ENCODE measurements around the gene LRG1. TPM values are rescaled to one million over a fixed set of nuclear protein-coding genes. Genes with fewer than 3 reads are reported as not detected.

The LRG1 gene
- total and polyA plus RNA-seq, 3 experiments from 2014 or later = 0.06 TPM; not detected in 2

GRCh38 chr19:4508698-4509097 is 31.1 kb downstream of the LRG1 start:
- Mint-ChIP-seq H3K36me3 (peaks cover 3 to 20% (median 4%) of the 10 kb centered on the region in 3 donors), H3K27me3 (no peaks in the 10 kb centered on the region), H3K4me1 (no peaks in the 10 kb centered on the region), H3K9me3 (no peaks in the 10 kb centered on the region), H3K27ac (no peak overlapping the region), H3K4me3 (no peak overlapping the region)
- DNase-seq = no peak
- Histone ChIP-seq H3K27ac (ENCODE audit: low read depth, low read length) (no peak overlapping the region), H3K4me1 (ENCODE audit: insufficient read depth, low read length) (no peaks in the 10 kb centered on the region), H3K27me3 (ENCODE audit: insufficient read depth, low read length, poor library complexity, severe bottlenecking) (no peaks in the 10 kb centered on the region), H3K36me3 (ENCODE audit: insufficient read depth, low read length) (no peaks in the 10 kb centered on the region), H3K9me3 (ENCODE audit: low read length) (no peaks in the 10 kb centered on the region), H3K4me3 (ENCODE audit: low read length) (no peak overlapping the region)
- ChIA-PET POLR2A (no interaction called here), CTCF (no interaction called here)

GRCh38 chr19:4507804-4508203 is 32.0 kb downstream of the LRG1 start:
- Mint-ChIP-seq H3K4me1 (no peaks in the 10 kb centered on the region), H3K4me3 (no peak overlapping the region), H3K9me3 (no peaks in the 10 kb centered on the region), H3K27me3 (no peaks in the 10 kb centered on the region), H3K27ac (no peak overlapping the region), H3K36me3 (peaks cover 3 to 23% (median 4%) of the 10 kb centered on the region in 3 donors)
- no peak for DNase-seq
- ChIA-PET CTCF (no interaction called here), POLR2A (no interaction called here)
- H3K4me3 ChIP-seq (ENCODE audit: low read length) = no peak overlapping the region
- H3K27me3 ChIP-seq (ENCODE audit: insufficient read depth, low read length, poor library complexity, severe bottlenecking) = no peaks in the 10 kb centered on the region
- no peaks in the 10 kb centered on the region for H3K4me1 ChIP-seq (ENCODE audit: insufficient read depth, low read length)
- H3K36me3 ChIP-seq (ENCODE audit: insufficient read depth, low read length) = no peaks in the 10 kb centered on the region
- H3K27ac ChIP-seq (ENCODE audit: low read depth, low read length) = no peak overlapping the region
- no peaks in the 10 kb centered on the region for H3K9me3 ChIP-seq (ENCODE audit: low read length)

- ChIA-PET POLR2A (no interaction called here), CTCF (no interaction called here)
- Histone ChIP-seq H3K36me3 (ENCODE audit: insufficient read depth, low read length) (no peaks in the 10 kb centered on the region), H3K27ac (ENCODE audit: low read depth, low read length) (no peak overlapping the region), H3K4me1 (ENCODE audit: insufficient read depth, low read length) (no peaks in the 10 kb centered on the region), H3K9me3 (ENCODE audit: low read length) (no peaks in the 10 kb centered on the region), H3K4me3 (ENCODE audit: low read length) (no peak overlapping the region), H3K27me3 (ENCODE audit: insufficient read depth, low read length, poor library complexity, severe bottlenecking) (no peaks in the 10 kb centered on the region)
- no peaks in the 10 kb centered on the region for H3K4me1 Mint-ChIP-seq
- H3K36me3 Mint-ChIP-seq = peaks cover 3 to 30% (median 4%) of the 10 kb centered on the region in 3 donors
- no peak overlapping the region for H3K4me3 Mint-ChIP-seq
- no peaks in the 10 kb centered on the region for H3K9me3 Mint-ChIP-seq
- no peak for DNase-seq
- no peak overlapping the region for H3K27ac Mint-ChIP-seq
- no peaks in the 10 kb centered on the region for H3K27me3 Mint-ChIP-seq
Observed at GRCh38 chr19:4507150-4507452, 32.7 kb downstream of the LRG1 start.

- Histone ChIP-seq H3K4me1 (ENCODE audit: insufficient read depth, low read length) (no peaks in the 10 kb centered on the region), H3K36me3 (ENCODE audit: insufficient read depth, low read length) (no peaks in the 10 kb centered on the region), H3K27ac (ENCODE audit: low read depth, low read length) (no peak overlapping the region), H3K9me3 (ENCODE audit: low read length) (no peaks in the 10 kb centered on the region), H3K27me3 (ENCODE audit: insufficient read depth, low read length, poor library complexity, severe bottlenecking) (no peaks in the 10 kb centered on the region), H3K4me3 (ENCODE audit: low read length) (no peak overlapping the region)
- Mint-ChIP-seq H3K36me3 (peaks cover 3 to 32% (median 4%) of the 10 kb centered on the region in 3 donors), H3K9me3 (no peaks in the 10 kb centered on the region), H3K27me3 (no peaks in the 10 kb centered on the region), H3K4me1 (no peaks in the 10 kb centered on the region), H3K27ac (peak overlapping the region in 2 of 8 donors; percentile 59 to 89), H3K4me3 (peak overlapping the region in 1 of 7 donors; percentile 77)
- DNase-seq = no peak
- CTCF ChIA-PET = no interaction called here
- POLR2A ChIA-PET = no interaction called here
Observed at GRCh38 chr19:4506449-4507149, 33.2 kb downstream of the LRG1 start.

- Mint-ChIP-seq H3K36me3 (peaks cover 3 to 34% (median 4%) of the 10 kb centered on the region in 3 donors), H3K27me3 (no peaks in the 10 kb centered on the region), H3K27ac (peak overlapping the region in 1 of 8 donors; percentile 89), H3K9me3 (no peaks in the 10 kb centered on the region), H3K4me1 (no peaks in the 10 kb centered on the region), H3K4me3 (no peak overlapping the region)
- H3K9me3 ChIP-seq (ENCODE audit: low read length) = no peaks in the 10 kb centered on the region
- no peaks in the 10 kb centered on the region for H3K36me3 ChIP-seq (ENCODE audit: insufficient read depth, low read length)
- H3K4me3 ChIP-seq (ENCODE audit: low read length) = no peak overlapping the region
- DNase-seq = no peak
- no peak overlapping the region for H3K27ac ChIP-seq (ENCODE audit: low read depth, low read length)
- H3K27me3 ChIP-seq (ENCODE audit: insufficient read depth, low read length, poor library complexity, severe bottlenecking) = no peaks in the 10 kb centered on the region
- POLR2A ChIA-PET = no interaction called here
- CTCF ChIA-PET = no interaction called here
- H3K4me1 ChIP-seq (ENCODE audit: insufficient read depth, low read length) = no peaks in the 10 kb centered on the region
Observed at GRCh38 chr19:4505570-4506448, 34.0 kb downstream of the LRG1 start.

GRCh38 chr19:4504891-4505569 is 34.8 kb downstream of the LRG1 start:
- POLR2A ChIA-PET = no interaction called here

GRCh38 chr19:4504297-4504701 is 35.5 kb downstream of the LRG1 start:
- ChIA-PET POLR2A (interaction anchor here (0.6 kb wide), 1 partner anchor 1581 kb away, joined by 3 read pairs; no protein-coding TSS in a partner anchor), CTCF (no interaction called here)
- no peak overlapping the region for H3K27ac Mint-ChIP-seq
- no peaks in the 10 kb centered on the region for H3K9me3 Mint-ChIP-seq
- no peak overlapping the region for H3K4me3 Mint-ChIP-seq
- Histone ChIP-seq H3K27me3 (ENCODE audit: insufficient read depth, low read length, poor library complexity, severe bottlenecking) (no peaks in the 10 kb centered on the region), H3K27ac (ENCODE audit: low read depth, low read length) (no peak overlapping the region), H3K4me1 (ENCODE audit: insufficient read depth, low read length) (no peaks in the 10 kb centered on the region), H3K9me3 (ENCODE audit: low read length) (no peaks in the 10 kb centered on the region), H3K4me3 (ENCODE audit: low read length) (no peak overlapping the region), H3K36me3 (ENCODE audit: insufficient read depth, low read length) (no peaks in the 10 kb centered on the region)
- H3K4me1 Mint-ChIP-seq = no peaks in the 10 kb centered on the region
- H3K27me3 Mint-ChIP-seq = no peaks in the 10 kb centered on the region
- no peak for DNase-seq
- H3K36me3 Mint-ChIP-seq = peaks cover 3 to 45% (median 4%) of the 10 kb centered on the region in 3 donors

More at GRCh38 chr19:4504891-4505569, 34.8 kb downstream of the LRG1 start:
- H3K27ac Mint-ChIP-seq = no peak overlapping the region
- Histone ChIP-seq H3K36me3 (ENCODE audit: insufficient read depth, low read length) (no peaks in the 10 kb centered on the region), H3K27ac (ENCODE audit: low read depth, low read length) (no peak overlapping the region), H3K9me3 (ENCODE audit: low read length) (no peaks in the 10 kb centered on the region), H3K4me3 (ENCODE audit: low read length) (no peak overlapping the region), H3K27me3 (ENCODE audit: insufficient read depth, low read length, poor library complexity, severe bottlenecking) (no peaks in the 10 kb centered on the region), H3K4me1 (ENCODE audit: insufficient read depth, low read length) (no peaks in the 10 kb centered on the region)
- H3K4me3 Mint-ChIP-seq = no peak overlapping the region
- peaks cover 3 to 39% (median 4%) of the 10 kb centered on the region in 3 donors for H3K36me3 Mint-ChIP-seq
- H3K9me3 Mint-ChIP-seq = no peaks in the 10 kb centered on the region
- DNase-seq = no peak
- H3K4me1 Mint-ChIP-seq = no peaks in the 10 kb centered on the region
- CTCF ChIA-PET = no interaction called here
- H3K27me3 Mint-ChIP-seq = no peaks in the 10 kb centered on the region

- Histone ChIP-seq H3K4me1 (ENCODE audit: insufficient read depth, low read length) (no peaks in the 10 kb centered on the region), H3K27ac (ENCODE audit: low read depth, low read length) (no peak overlapping the region), H3K4me3 (ENCODE audit: low read length) (no peak overlapping the region), H3K36me3 (ENCODE audit: insufficient read depth, low read length) (no peaks in the 10 kb centered on the region), H3K9me3 (ENCODE audit: low read length) (no peaks in the 10 kb centered on the region), H3K27me3 (ENCODE audit: insufficient read depth, low read length, poor library complexity, severe bottlenecking) (no peaks in the 10 kb centered on the region)
- H3K27me3 Mint-ChIP-seq = no peaks in the 10 kb centered on the region
- CTCF ChIA-PET = no interaction called here
- no peaks in the 10 kb centered on the region for H3K4me1 Mint-ChIP-seq
- peaks cover 3 to 49% (median 4%) of the 10 kb centered on the region in 3 donors for H3K36me3 Mint-ChIP-seq
- no peaks in the 10 kb centered on the region for H3K9me3 Mint-ChIP-seq
- POLR2A ChIA-PET = interaction anchor here (0.6 kb wide), 1 partner anchor 1581 kb away, joined by 3 read pairs; no protein-coding TSS in a partner anchor
- no peak overlapping the region for H3K4me3 Mint-ChIP-seq
- DNase-seq = no peak
- no peak overlapping the region for H3K27ac Mint-ChIP-seq
Observed at GRCh38 chr19:4503825-4504170, 36.0 kb downstream of the LRG1 start.
